Type B pancreatic cell (in vitro differentiated cells): ENCODE measurements around the gene UBE2L3. TPM values are rescaled to one million over a fixed set of nuclear protein-coding genes. Genes with fewer than 3 reads are reported as not detected.

Experiments used
- DNase-seq: peaks from one replicate; pipeline ENCODE4 v3.0.0; 2021; ENCODE audit warnings: mixed read lengths; ENCODE audit not compliant: unreplicated experiment; ENCODE audit errors: extremely low spot score
- H3K27ac Mint-ChIP-seq: 2 replicates; pipeline ENCODE4 v1.8.0; 2021; ENCODE audit warnings: mild to moderate bottlenecking, mixed read lengths
- H3K27me3 Mint-ChIP-seq: 2 replicates; pipeline ENCODE4 v1.8.0; 2021; ENCODE audit warnings: mixed read lengths
- H3K36me3 Mint-ChIP-seq: 2 replicates; pipeline ENCODE4 v1.8.0; 2021; ENCODE audit warnings: mixed read lengths
- H3K4me1 Mint-ChIP-seq: one replicate; pipeline ENCODE4 v1.8.0; 2021; ENCODE audit warnings: mixed read lengths; ENCODE audit not compliant: unreplicated experiment
- H3K4me3 Mint-ChIP-seq: 2 replicates; pipeline ENCODE4 v1.8.0; 2021; ENCODE audit warnings: mild to moderate bottlenecking, mixed read lengths
- H3K9me3 Mint-ChIP-seq: 2 replicates; pipeline ENCODE4 v1.8.0; 2021; ENCODE audit warnings: mixed read lengths
- CTCF ChIP-seq: fragments of 200-600 bp; sonication (generic); conservative IDR thresholded peaks from 2 replicates; pipeline ENCODE4 v1.5.0; 2021; ENCODE audit warnings: antibody characterized with exemption, mild to moderate bottlenecking
- total RNA-seq: library from RNA; stranded (reverse); gene quantifications from 2 replicates; pipeline ENCODE4 v1.2.1, GENCODE V29; 2021; ENCODE audit warnings: low replicate concordance

UBE2L3 gene
- total RNA-seq, 1 donor from 2014 or later, result 63.1 TPM

- no peak overlapping the region for H3K4me3 Mint-ChIP-seq
Measured at GRCh38 chr22:21622011-21622918, 54.8 kb downstream of the UBE2L3 start.

GRCh38 chr22:21622919-21623647 lies 55.6 kb downstream of the UBE2L3 start:
- no peaks in the 10 kb centered on the region for H3K9me3 Mint-ChIP-seq
- DNase-seq, result no peak
- no peaks in the 10 kb centered on the region for H3K27me3 Mint-ChIP-seq
- TF ChIP-seq CTCF, result no peak
- H3K36me3 Mint-ChIP-seq, result peaks cover 9% of the 10 kb centered on the region
- no peak overlapping the region for H3K4me3 Mint-ChIP-seq
- H3K27ac Mint-ChIP-seq, result peak overlapping the region; percentile 42
- peaks cover 42% of the 10 kb centered on the region for H3K4me1 Mint-ChIP-seq

More at GRCh38 chr22:21622011-21622918, 54.8 kb downstream of the UBE2L3 start:
- H3K27me3 Mint-ChIP-seq, result no peaks in the 10 kb centered on the region
- no peak for TF ChIP-seq CTCF
- no peaks in the 10 kb centered on the region for H3K9me3 Mint-ChIP-seq
- H3K27ac Mint-ChIP-seq, result peak overlapping the region; percentile 42
- peaks cover 38% of the 10 kb centered on the region for H3K4me1 Mint-ChIP-seq
- no peak for DNase-seq
- peaks cover 8% of the 10 kb centered on the region for H3K36me3 Mint-ChIP-seq

GRCh38 chr22:21623648-21623970 lies 56.1 kb downstream of the UBE2L3 start:
- Mint-ChIP-seq H3K4me1 (peaks cover 46% of the 10 kb centered on the region), H3K27me3 (no peaks in the 10 kb centered on the region), H3K4me3 (no peak overlapping the region), H3K27ac (no peak overlapping the region), H3K9me3 (no peaks in the 10 kb centered on the region), H3K36me3 (peaks cover 12% of the 10 kb centered on the region)
- no peak for TF ChIP-seq CTCF
- DNase-seq, result no peak

- H3K4me3 Mint-ChIP-seq, result no peak overlapping the region
- no peak for DNase-seq
Measured at GRCh38 chr22:21624120-21624879, 56.8 kb downstream of the UBE2L3 start.

More at GRCh38 chr22:21624120-21624879, 56.8 kb downstream of the UBE2L3 start:
- Mint-ChIP-seq H3K9me3 (no peaks in the 10 kb centered on the region), H3K27ac (peak overlapping the region; percentile 55), H3K36me3 (peaks cover 12% of the 10 kb centered on the region), H3K4me1 (peaks cover 46% of the 10 kb centered on the region), H3K27me3 (no peaks in the 10 kb centered on the region)
- peak; percentile 65 for TF ChIP-seq CTCF
